Liver (tissue), 9 donors: ENCODE data around the gene TMEM117. TPM values are rescaled to one million over a fixed set of nuclear protein-coding genes. Genes with fewer than 3 reads are reported as not detected.

Experiments used
- DNase-seq: peaks from one replicate; pipeline ENCODE4 v3.0.0-alpha.2; 2017; ENCODE audit warnings: low spot score
- H3K27ac ChIP-seq, 2 donors: one replicate each; pipeline ENCODE4 v1.7.0; 2013; ENCODE audit warnings: inconsistent platforms in 2 of 2, low read length in 2 of 2, control low read depth in 1 of 2, low read depth in 1 of 2, mild to moderate bottlenecking in 1 of 2
- H3K27me3 ChIP-seq, 4 donors: one replicate each; pipeline versions ENCODE4 v1.6.1 to v1.7.0; 2013; ENCODE audit warnings: low read length in 3 of 4, inconsistent platforms in 1 of 4, mild to moderate bottlenecking in 1 of 4, moderate library complexity in 1 of 4; ENCODE audit not compliant: control insufficient read depth in 4 of 4, insufficient read depth in 4 of 4
- H3K36me3 ChIP-seq, 4 donors: one replicate each; pipeline versions ENCODE4 v1.6.1 to v1.7.0; 2013; ENCODE audit warnings: low read length in 3 of 4, mild to moderate bottlenecking in 3 of 4, low read depth in 1 of 4, moderate library complexity in 1 of 4; ENCODE audit not compliant: control insufficient read depth in 4 of 4, insufficient read depth in 3 of 4
- H3K4me1 ChIP-seq, 4 donors: one replicate each; pipeline versions ENCODE4 v1.6.1 to v1.7.0; 2013; ENCODE audit warnings: low read length in 3 of 4, mild to moderate bottlenecking in 3 of 4, moderate library complexity in 1 of 4; ENCODE audit not compliant: control insufficient read depth in 4 of 4, insufficient read depth in 4 of 4
- H3K4me3 ChIP-seq, 3 donors: one replicate each; pipeline versions ENCODE4 v1.6.1 to v1.7.0; 2013; ENCODE audit warnings: low read length in 3 of 3, control low read depth in 1 of 3, low read depth in 1 of 3, mild to moderate bottlenecking in 1 of 3
- H3K9ac ChIP-seq, 2 donors: one replicate each; pipeline ENCODE4 v1.7.0; 2013; ENCODE audit warnings: low read length in 2 of 2, mild to moderate bottlenecking in 2 of 2, moderate library complexity in 2 of 2, control low read depth in 1 of 2, low read depth in 1 of 2
- H3K9me3 ChIP-seq, 4 donors: one replicate each; pipeline versions ENCODE4 v1.6.1 to v1.7.0; 2013; ENCODE audit warnings: low read length in 3 of 4; ENCODE audit not compliant: control insufficient read depth in 4 of 4
- ATF3 ChIP-seq: IDR thresholded peaks from 2 replicates; pipeline ENCODE4 v1.6.1; 2016; ENCODE audit warnings: antibody characterized with exemption
- CTCF ChIP-seq: fragments of 150-350 bp; IDR thresholded peaks from 2 replicates; pipeline ENCODE4 v1.5.1; 2017; ENCODE audit warnings: improper control_type of control experiment, low read depth, low read length; ENCODE audit not compliant: missing input control
- EGR1 ChIP-seq, 2 donors: IDR thresholded peaks; 2 replicates each; pipeline ENCODE4 v1.6.1; 2016 to 2018; ENCODE audit warnings: antibody characterized with exemption in 2 of 2, low read depth in 2 of 2
- FOXA1 ChIP-seq: IDR thresholded peaks from 2 replicates; pipeline ENCODE4 v1.6.1; 2016; ENCODE audit warnings: antibody characterized with exemption
- FOXA2 ChIP-seq: IDR thresholded peaks from 2 replicates; pipeline ENCODE4 v1.6.1; 2016; ENCODE audit warnings: antibody characterized with exemption
- GABPA ChIP-seq, 2 donors: IDR thresholded peaks in 1 of 2; conservative IDR thresholded peaks in 1 of 2; 2 replicates each; pipeline ENCODE4 v1.6.1; 2016; ENCODE audit warnings: antibody characterized with exemption in 2 of 2, mild to moderate bottlenecking in 1 of 2, moderate library complexity in 1 of 2
- HNF4G ChIP-seq: IDR thresholded peaks from 2 replicates; pipeline ENCODE4 v1.6.1; 2016; ENCODE audit warnings: antibody characterized with exemption
- JUND ChIP-seq, 2 donors: IDR thresholded peaks; 2 replicates each; pipeline ENCODE4 v1.6.1; 2016; ENCODE audit warnings: antibody characterized with exemption in 2 of 2
- MAX ChIP-seq: IDR thresholded peaks from 2 replicates; pipeline ENCODE4 v1.6.1; 2016; ENCODE audit warnings: antibody characterized with exemption
- NR2F2 ChIP-seq: IDR thresholded peaks from 2 replicates; pipeline ENCODE4 v1.6.1; 2016; ENCODE audit warnings: antibody characterized with exemption
- RAD21 ChIP-seq, 2 donors: IDR thresholded peaks; 2 replicates each; pipeline ENCODE4 v1.6.1; 2016; ENCODE audit warnings: antibody characterized with exemption in 2 of 2, mild to moderate bottlenecking in 2 of 2
- RXRA ChIP-seq, 2 donors: IDR thresholded peaks; 2 replicates each; pipeline ENCODE4 v1.6.1; 2017 to 2018; ENCODE audit warnings: antibody characterized with exemption in 2 of 2, mild to moderate bottlenecking in 1 of 2
- SP1 ChIP-seq: IDR thresholded peaks from 2 replicates; pipeline ENCODE4 v1.6.1; 2018; ENCODE audit warnings: antibody characterized with exemption, mild to moderate bottlenecking
- TAF1 ChIP-seq: conservative IDR thresholded peaks from 2 replicates; pipeline ENCODE4 v1.6.1; 2016; ENCODE audit warnings: antibody characterized with exemption, mild to moderate bottlenecking
- YY1 ChIP-seq: IDR thresholded peaks from 2 replicates; pipeline ENCODE4 v1.6.1; 2016; ENCODE audit warnings: antibody characterized with exemption, mild to moderate bottlenecking
- ZBTB33 ChIP-seq: IDR thresholded peaks from 2 replicates; pipeline ENCODE4 v1.6.1; 2016; ENCODE audit warnings: antibody characterized with exemption
- WGBS: extraction: QIAGEN DNeasy Blood & Tissue Kit; methylation state at CpG from one replicate; pipeline ENCODE4 v1.1.7; 2013; 5-methylcytosine and 5-hydroxymethylcytosine counted together
- polyA plus RNA-seq, 2 donors: library from polyadenylated mRNA; stranded (reverse) in 1 of 2; unstranded in 1 of 2; fragments of 200-250 nt in 1 of 2; fragments of >200 nt in 1 of 2; fragmentation: Nextera tagmentation in 1 of 2; extraction: Ambion mirVana in 1 of 2; gene quantifications; one replicate each; pipeline versions ENCODE4 v1.2.1 to v1.2.3, GENCODE V29; 2013 to 2015
- total RNA-seq, 2 donors: library from RNA; depleted of rRNA; stranded (reverse); fragments of >200 nt; gene quantifications; one replicate each; pipeline ENCODE4 v1.2.3, GENCODE V29; 2014
- donor health status: healthy.
- donor health status: healthy.
- donor health status: healthy.
- donor health status: healthy.
- donor health status: healthy.

The TMEM117 gene
- total and polyA plus RNA-seq, 4 donors = 2.0 to 5.9 (median 3.9) TPM

GRCh38 chr12:44021471-44021971 lies 185.6 kb downstream of the TMEM117 start:
- no peak overlapping the region for H3K27ac ChIP-seq
- H3K9me3 ChIP-seq = no peaks in the 10 kb centered on the region
- H3K27me3 ChIP-seq = no peaks in the 10 kb centered on the region
- H3K4me1 ChIP-seq = no peaks in the 10 kb centered on the region
- H3K4me3 ChIP-seq = no peak overlapping the region
- DNase-seq = no peak
- H3K36me3 ChIP-seq = no peaks in the 10 kb centered on the region
- no peak overlapping the region for H3K9ac ChIP-seq
- 92% methylated on average over 1 of the region's 1 CpG for WGBS
- TF ChIP-seq SP1 (no peak), ATF3 (no peak), CTCF (no peak), RAD21 (IDR thresholded peaks at IDR 0.05) (no peak), JUND (IDR thresholded peaks at IDR 0.05) (no peak), FOXA2 (no peak), EGR1 (IDR thresholded peaks at IDR 0.05; ENCODE audit: low read depth in 2 of 2) (no peak), NR2F2 (no peak), MAX (no peak), RXRA (IDR thresholded peaks at IDR 0.05) (no peak), HNF4G (no peak), GABPA (IDR thresholded peaks at IDR 0.05 in 1 of 2, conservative IDR thresholded peaks at IDR 0.05 in 1 of 2) (no peak), FOXA1 (no peak), ZBTB33 (no peak), YY1 (no peak), TAF1 (no peak)

- TF ChIP-seq MAX = no peak
- TF ChIP-seq FOXA2 = no peak
- no peak for TF ChIP-seq HNF4G
- TF ChIP-seq RAD21 (IDR thresholded peaks at IDR 0.05) = no peak
- TF ChIP-seq TAF1 = no peak
- no peak for TF ChIP-seq ZBTB33
- no peak for TF ChIP-seq RXRA (IDR thresholded peaks at IDR 0.05)
- no peak for TF ChIP-seq SP1
Measured at GRCh38 chr12:44025499-44025898, 189.6 kb downstream of the TMEM117 start.

More at GRCh38 chr12:44025499-44025898, 189.6 kb downstream of the TMEM117 start:
- no peak overlapping the region for H3K9ac ChIP-seq
- H3K4me3 ChIP-seq = no peak overlapping the region
- no peaks in the 10 kb centered on the region for H3K4me1 ChIP-seq
- no peaks in the 10 kb centered on the region for H3K36me3 ChIP-seq
- no peak overlapping the region for H3K27ac ChIP-seq
- WGBS = 75% methylated on average over 3 of the region's 3 CpGs
- no peak for DNase-seq
- no peaks in the 10 kb centered on the region for H3K9me3 ChIP-seq
- H3K27me3 ChIP-seq = no peaks in the 10 kb centered on the region
